GM23338 (cell line): ENCODE results near the gene FOXN1. TPM values are rescaled to one million over a fixed set of nuclear protein-coding genes. Genes with fewer than 3 reads are reported as not detected.

Experiments
- ATAC-seq: fragments of 200-7000 bp; cut with Tn5 transposase; 3 replicates; pipeline ENCODE4 v1.9.1; 2020
- DNase-seq: peaks from one replicate; pipeline ENCODE4 v3.0.0-alpha.2; 2015; ENCODE audit warnings: low spot score
- H2AFZ ChIP-seq: fragments of 200-600 bp; sonication (generic); 2 replicates; pipeline ENCODE4 v1.8.0; 2016; ENCODE audit warnings: antibody characterized with exemption, mild to moderate bottlenecking, moderate library complexity
- H3F3A ChIP-seq: fragments of 200-600 bp; sonication (generic); replicated peaks from 2 replicates; pipeline ENCODE4 v1.8.0; 2017; ENCODE audit warnings: antibody characterized with exemption, mixed run types, low read depth
- H3K27ac ChIP-seq: fragments of 200-600 bp; sonication (generic); 2 replicates; pipeline ENCODE4 v1.6.1; 2016; ENCODE audit warnings: low read depth
- H3K27me3 ChIP-seq: fragments of 200-600 bp; sonication (generic); 2 replicates; pipeline ENCODE4 v1.8.0; 2016; ENCODE audit warnings: mild to moderate bottlenecking, mixed run types, moderate library complexity; ENCODE audit not compliant: insufficient read depth
- H3K36me3 ChIP-seq: fragments of 200-600 bp; sonication (generic); 2 replicates; pipeline ENCODE4 v1.8.0; 2016; ENCODE audit warnings: mild to moderate bottlenecking; ENCODE audit not compliant: insufficient read depth
- H3K4me1 ChIP-seq: fragments of 200-600 bp; sonication (generic); 2 replicates; pipeline ENCODE4 v1.8.0; 2016; ENCODE audit warnings: mild to moderate bottlenecking, moderate library complexity; ENCODE audit not compliant: insufficient read depth
- H3K4me2 ChIP-seq: fragments of 200-600 bp; sonication (generic); 2 replicates; pipeline ENCODE4 v1.7.1; 2017; ENCODE audit warnings: mixed run types
- H3K4me3 ChIP-seq: fragments of 200-600 bp; sonication (generic); 2 replicates; pipeline ENCODE4 v1.6.1; 2016; ENCODE audit warnings: mixed run types
- H3K79me2 ChIP-seq: fragments of 200-600 bp; sonication (generic); replicated peaks from 2 replicates; pipeline ENCODE4 v1.8.0; 2017; ENCODE audit warnings: mild to moderate bottlenecking; ENCODE audit not compliant: insufficient read depth
- H3K9me2 ChIP-seq: fragments of 200-600 bp; sonication (generic); 2 replicates; pipeline ENCODE4 v1.8.0; 2017; ENCODE audit not compliant: insufficient read depth
- H4K20me1 ChIP-seq: fragments of 200-600 bp; sonication (generic); replicated peaks from 2 replicates; pipeline ENCODE4 v1.8.0; 2017; ENCODE audit warnings: mild to moderate bottlenecking; ENCODE audit not compliant: insufficient read depth
- H3K27ac Mint-ChIP-seq: 2 replicates; pipeline ENCODE4 v1.8.0; 2020; ENCODE audit warnings: inconsistent platforms, mild to moderate bottlenecking, moderate library complexity, mixed read lengths
- H3K27me3 Mint-ChIP-seq: 3 replicates; pipeline ENCODE4 v1.8.0; 2022; ENCODE audit warnings: low read depth, mild to moderate bottlenecking, moderate library complexity, mixed read lengths, inconsistent platforms; ENCODE audit not compliant: insufficient read depth, poor library complexity
- H3K36me3 Mint-ChIP-seq: 3 replicates; pipeline ENCODE4 v1.8.0; 2021; ENCODE audit warnings: low read depth, mild to moderate bottlenecking, inconsistent platforms, moderate library complexity, mixed read lengths
- H3K4me1 Mint-ChIP-seq: 3 replicates; pipeline ENCODE4 v1.8.0; 2020; ENCODE audit warnings: mild to moderate bottlenecking, inconsistent platforms, mixed read lengths
- H3K4me3 Mint-ChIP-seq: 3 replicates; pipeline ENCODE4 v1.8.0; 2021; ENCODE audit warnings: moderate library complexity, mild to moderate bottlenecking, inconsistent platforms, mixed read lengths
- H3K9me3 Mint-ChIP-seq: 3 replicates; pipeline ENCODE4 v1.8.0; 2020; ENCODE audit warnings: moderate library complexity, mild to moderate bottlenecking, inconsistent platforms, mixed read lengths
- EZH2 ChIP-seq: fragments of 200-600 bp; sonication (generic); IDR thresholded peaks from one replicate; pipeline ENCODE4 v1.8.0; 2017; ENCODE audit warnings: antibody characterized with exemption, mild to moderate bottlenecking, low read depth; ENCODE audit not compliant: unreplicated experiment
- EZH2phosphoT487 ChIP-seq: fragments of 200-600 bp; sonication (generic); IDR thresholded peaks from one replicate; pipeline ENCODE4 v1.8.1; 2018; ENCODE audit warnings: antibody characterized with exemption; ENCODE audit not compliant: unreplicated experiment
- JUNB ChIP-seq: IDR thresholded peaks from one replicate; pipeline ENCODE4 v1.6.1; 2016; ENCODE audit warnings: antibody characterized with exemption; ENCODE audit not compliant: unreplicated experiment
- NANOG ChIP-seq: IDR thresholded peaks from 2 replicates; pipeline ENCODE4 v1.6.1; 2016; ENCODE audit warnings: antibody characterized with exemption, borderline replicate concordance
- POLR2AphosphoS5 ChIP-seq: IDR thresholded peaks from 2 replicates; pipeline ENCODE4 v1.6.1; 2016; ENCODE audit warnings: antibody characterized with exemption, low read depth
- ZNF114 ChIP-seq: fragments of 250-450 bp; sonication (Bioruptor Pico); IDR thresholded peaks from 2 replicates; pipeline ENCODE4 v1.5.0; 2020; ENCODE audit warnings: mild to moderate bottlenecking, moderate library complexity
- ZNF331 ChIP-seq: fragments of 250-450 bp; sonication (Bioruptor Pico); IDR thresholded peaks from 2 replicates; pipeline ENCODE4 v1.5.0; 2020; ENCODE audit warnings: low read depth, mild to moderate bottlenecking, moderate library complexity
- ZNF462 ChIP-seq: fragments of 250-450 bp; sonication (Bioruptor Pico); IDR thresholded peaks from 2 replicates; pipeline ENCODE4 v1.5.0; 2020; ENCODE audit warnings: mild to moderate bottlenecking, moderate library complexity
- polyA plus RNA-seq: library from polyadenylated mRNA; unstranded; fragments of >200 nt; fragmentation: Nextera tagmentation; extraction: Ambion mirVana; gene quantifications from 2 replicates; pipeline ENCODE4 v1.2.1, GENCODE V29; 2016
- total RNA-seq: library from RNA; depleted of rRNA; stranded (reverse); fragments of >200 nt; shearing (Covaris generic); gene quantifications from 2 replicates; pipeline ENCODE4 v1.2.3, GENCODE V29; 2014
- TF ChIP-seq, protein P1 (sequence below): IDR thresholded peaks from one replicate; pipeline ENCODE4 v1.6.1; 2018; ENCODE audit warnings: antibody characterized with exemption; ENCODE audit not compliant: unreplicated experiment
- TF ChIP-seq, protein P2 (sequence below): IDR thresholded peaks from 2 replicates; pipeline ENCODE4 v1.6.1; 2016; ENCODE audit warnings: antibody characterized with exemption

Gene FOXN1
- total and polyA plus RNA-seq, 2 experiments from 2014 or later, result not detected

GRCh38 chr17:28470266-28470913, 35.8 kb upstream of the FOXN1 start (continued):
- TF ChIP-seq, protein P1, sequence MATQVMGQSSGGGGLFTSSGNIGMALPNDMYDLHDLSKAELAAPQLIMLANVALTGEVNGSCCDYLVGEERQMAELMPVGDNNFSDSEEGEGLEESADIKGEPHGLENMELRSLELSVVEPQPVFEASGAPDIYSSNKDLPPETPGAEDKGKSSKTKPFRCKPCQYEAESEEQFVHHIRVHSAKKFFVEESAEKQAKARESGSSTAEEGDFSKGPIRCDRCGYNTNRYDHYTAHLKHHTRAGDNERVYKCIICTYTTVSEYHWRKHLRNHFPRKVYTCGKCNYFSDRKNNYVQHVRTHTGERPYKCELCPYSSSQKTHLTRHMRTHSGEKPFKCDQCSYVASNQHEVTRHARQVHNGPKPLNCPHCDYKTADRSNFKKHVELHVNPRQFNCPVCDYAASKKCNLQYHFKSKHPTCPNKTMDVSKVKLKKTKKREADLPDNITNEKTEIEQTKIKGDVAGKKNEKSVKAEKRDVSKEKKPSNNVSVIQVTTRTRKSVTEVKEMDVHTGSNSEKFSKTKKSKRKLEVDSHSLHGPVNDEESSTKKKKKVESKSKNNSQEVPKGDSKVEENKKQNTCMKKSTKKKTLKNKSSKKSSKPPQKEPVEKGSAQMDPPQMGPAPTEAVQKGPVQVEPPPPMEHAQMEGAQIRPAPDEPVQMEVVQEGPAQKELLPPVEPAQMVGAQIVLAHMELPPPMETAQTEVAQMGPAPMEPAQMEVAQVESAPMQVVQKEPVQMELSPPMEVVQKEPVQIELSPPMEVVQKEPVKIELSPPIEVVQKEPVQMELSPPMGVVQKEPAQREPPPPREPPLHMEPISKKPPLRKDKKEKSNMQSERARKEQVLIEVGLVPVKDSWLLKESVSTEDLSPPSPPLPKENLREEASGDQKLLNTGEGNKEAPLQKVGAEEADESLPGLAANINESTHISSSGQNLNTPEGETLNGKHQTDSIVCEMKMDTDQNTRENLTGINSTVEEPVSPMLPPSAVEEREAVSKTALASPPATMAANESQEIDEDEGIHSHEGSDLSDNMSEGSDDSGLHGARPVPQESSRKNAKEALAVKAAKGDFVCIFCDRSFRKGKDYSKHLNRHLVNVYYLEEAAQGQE, result no peak
- no peak for TF ChIP-seq EZH2

DNA sequence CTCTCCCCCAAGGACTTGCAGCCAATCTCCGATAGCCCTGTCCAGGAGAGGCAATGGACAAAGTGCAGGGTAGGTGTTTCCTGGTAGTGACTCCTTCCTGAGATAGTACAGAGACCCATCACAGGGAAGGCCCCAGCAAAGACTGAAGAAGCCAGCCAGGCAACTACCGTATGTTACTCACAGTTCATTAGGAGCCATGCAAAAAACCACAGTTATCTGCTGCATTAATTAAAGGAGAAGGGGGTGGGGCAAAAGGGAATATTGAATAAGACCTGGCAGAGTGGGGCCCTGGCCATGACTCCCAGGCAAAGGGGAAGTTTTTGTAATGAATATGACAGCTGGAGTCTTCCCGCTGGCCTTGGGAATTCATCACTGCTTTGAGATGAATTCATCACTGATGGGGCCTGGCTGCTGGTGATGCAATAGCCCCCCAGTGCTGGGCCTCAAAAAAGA, 35.2 kb upstream of the FOXN1 start:
- ATAC-seq, result no peak
- H3K4me3 ChIP-seq, result no peak overlapping the region
- H3K27me3 Mint-ChIP-seq, result peaks cover 17% of the 10 kb centered on the region
- no peak overlapping the region for H3K4me3 Mint-ChIP-seq
- H3K79me2 ChIP-seq, result no peaks in the 10 kb centered on the region
- DNase-seq, result no peak
- H3K4me1 Mint-ChIP-seq, result peaks cover 6% of the 10 kb centered on the region
- peak overlapping the region; percentile 47; the same call in 1 of the 2 replicates for H2AFZ ChIP-seq
- no peaks in the 10 kb centered on the region for H3F3A ChIP-seq
- H3K27ac ChIP-seq, result no peak overlapping the region
- H4K20me1 ChIP-seq, result no peaks in the 10 kb centered on the region
- H3K36me3 ChIP-seq, result no peaks in the 10 kb centered on the region
- H3K4me2 ChIP-seq, result no peak overlapping the region
- no peaks in the 10 kb centered on the region for H3K36me3 Mint-ChIP-seq
- H3K4me1 ChIP-seq, result no peaks in the 10 kb centered on the region
- H3K9me3 Mint-ChIP-seq, result no peaks in the 10 kb centered on the region
- no peaks in the 10 kb centered on the region for H3K9me2 ChIP-seq
- H3K27ac Mint-ChIP-seq, result no peak overlapping the region
- no peaks in the 10 kb centered on the region for H3K27me3 ChIP-seq
- TF ChIP-seq ZNF114, result no peak
- TF ChIP-seq EZH2phosphoT487, result no peak
- no peak for TF ChIP-seq JUNB
- TF ChIP-seq, protein P2, sequence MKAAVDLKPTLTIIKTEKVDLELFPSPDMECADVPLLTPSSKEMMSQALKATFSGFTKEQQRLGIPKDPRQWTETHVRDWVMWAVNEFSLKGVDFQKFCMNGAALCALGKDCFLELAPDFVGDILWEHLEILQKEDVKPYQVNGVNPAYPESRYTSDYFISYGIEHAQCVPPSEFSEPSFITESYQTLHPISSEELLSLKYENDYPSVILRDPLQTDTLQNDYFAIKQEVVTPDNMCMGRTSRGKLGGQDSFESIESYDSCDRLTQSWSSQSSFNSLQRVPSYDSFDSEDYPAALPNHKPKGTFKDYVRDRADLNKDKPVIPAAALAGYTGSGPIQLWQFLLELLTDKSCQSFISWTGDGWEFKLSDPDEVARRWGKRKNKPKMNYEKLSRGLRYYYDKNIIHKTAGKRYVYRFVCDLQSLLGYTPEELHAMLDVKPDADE, result no peak
- TF ChIP-seq, protein P1, result no peak
- TF ChIP-seq POLR2AphosphoS5, result no peak
- no peak for TF ChIP-seq EZH2
- TF ChIP-seq ZNF331 (CRISPR knock-in tag), result no peak
- no peak for TF ChIP-seq ZNF462 (CRISPR knock-in tag)
- no peak for TF ChIP-seq NANOG
